HepG2 (cell line): ENCODE measurements around the gene BICDL1. TPM values are rescaled to one million over a fixed set of nuclear protein-coding genes. Genes with fewer than 3 reads are reported as not detected.

ENCODE experiments used
- HHEX ChIP-seq: IDR thresholded peaks from 2 replicates; pipeline ENCODE4 v1.6.1; 2016; ENCODE audit warnings: control low read depth
- HOXA9 ChIP-seq: sonication (generic); formaldehyde crosslinking; IDR thresholded peaks from 2 replicates; pipeline ENCODE4 v1.8.1; 2022; ENCODE audit warnings: missing genetic modification reagents, mild to moderate bottlenecking, moderate library complexity, borderline replicate concordance
- JDP2 ChIP-seq: sonication (generic); formaldehyde crosslinking; IDR thresholded peaks from 2 replicates; pipeline ENCODE4 v1.8.1; 2022; ENCODE audit warnings: missing genetic modification reagents, borderline replicate concordance
- MED1 ChIP-seq: sonication (generic); formaldehyde crosslinking; IDR thresholded peaks from 2 replicates; pipeline ENCODE4 v1.4.0; 2020; ENCODE audit warnings: missing genetic modification reagents
- MEIS1 ChIP-seq: sonication (generic); formaldehyde crosslinking; IDR thresholded peaks from 2 replicates; pipeline ENCODE4 v1.9.0; 2021; ENCODE audit warnings: mild to moderate bottlenecking, missing genetic modification reagents, moderate library complexity, borderline replicate concordance
- NFE2 ChIP-seq: sonication (generic); formaldehyde crosslinking; IDR thresholded peaks from 2 replicates; pipeline ENCODE4 v1.4.0; 2020; ENCODE audit warnings: missing genetic modification reagents
- NFE2L2 ChIP-seq: fragments of 150-350 bp; IDR thresholded peaks from 2 replicates; pipeline ENCODE4 v1.6.1; 2014; ENCODE audit warnings: low read length
- NPAS2 ChIP-seq: sonication (generic); formaldehyde crosslinking; IDR thresholded peaks from 2 replicates; pipeline ENCODE4 v1.8.0; 2022; ENCODE audit warnings: mild to moderate bottlenecking, missing genetic modification reagents, borderline replicate concordance
- RARG ChIP-seq: sonication (generic); formaldehyde crosslinking; IDR thresholded peaks from 2 replicates; pipeline ENCODE4 v1.4.0; 2020; ENCODE audit warnings: low read depth, mild to moderate bottlenecking, missing genetic modification reagents
- RBAK ChIP-seq: sonication (generic); formaldehyde crosslinking; IDR thresholded peaks from 2 replicates; pipeline ENCODE4 v1.5.1; 2020; ENCODE audit warnings: mild to moderate bottlenecking, missing genetic modification reagents
- RBM22 ChIP-seq: fragments of 200-400 bp; formaldehyde crosslinking; optimal IDR thresholded peaks from 2 replicates; pipeline ENCODE3; 2017; ENCODE audit warnings: mild to moderate bottlenecking, low read length, moderate library complexity
- SMAD1 ChIP-seq: sonication (generic); formaldehyde crosslinking; IDR thresholded peaks from 2 replicates; pipeline ENCODE4 v1.4.0; 2020; ENCODE audit warnings: missing genetic modification reagents, low read depth, mild to moderate bottlenecking, borderline replicate concordance
- SMARCC2 ChIP-seq: fragments of 450-650 bp; IDR thresholded peaks from 2 replicates; pipeline ENCODE4 v1.6.1; 2017; ENCODE audit warnings: antibody characterized with exemption, mild to moderate bottlenecking
- ZNF333 ChIP-seq: sonication (generic); formaldehyde crosslinking; IDR thresholded peaks from 2 replicates; pipeline ENCODE4 v1.4.0; 2020; ENCODE audit warnings: mild to moderate bottlenecking, missing genetic modification reagents, borderline replicate concordance
- ZNF547 ChIP-seq: sonication (generic); formaldehyde crosslinking; IDR thresholded peaks from 2 replicates; pipeline ENCODE4 v1.5.1; 2020; ENCODE audit warnings: mild to moderate bottlenecking, missing genetic modification reagents
- ZNF605 ChIP-seq: sonication (generic); formaldehyde crosslinking; IDR thresholded peaks from 2 replicates; pipeline ENCODE4 v1.8.0; 2022; ENCODE audit warnings: mild to moderate bottlenecking, missing genetic modification reagents
- ZNF678 ChIP-seq: sonication (generic); formaldehyde crosslinking; IDR thresholded peaks from 2 replicates; pipeline ENCODE4 v1.4.0; 2020; ENCODE audit warnings: mild to moderate bottlenecking, missing genetic modification reagents
- ZZZ3 ChIP-seq: sonication (generic); formaldehyde crosslinking; IDR thresholded peaks from 2 replicates; pipeline ENCODE4 v1.4.0; 2020; ENCODE audit warnings: missing genetic modification reagents, mild to moderate bottlenecking, borderline replicate concordance
- polyA plus RNA-seq, 8 experiments: library from polyadenylated mRNA; depleted of rRNA in 3 of 8; stranded (reverse) in 7 of 8; unstranded in 1 of 8; fragments of >200 nt; fragmentation: Illumina TruSeq in 4 of 8; extraction: Trizol in 4 of 8; gene quantifications; 2 replicates each; pipeline versions ENCODE4 v1.2.1 to v1.2.3, GENCODE V29; 2011 to 2016; ENCODE audit warnings: low read depth in 4 of 8, missing spikeins in 1 of 8, mixed read lengths in 1 of 8; ENCODE audit not compliant: insufficient read depth in 1 of 8
- total RNA-seq, 5 experiments: library from RNA; depleted of rRNA; stranded (reverse); fragments of >200 nt; fragmentation: Illumina TruSeq; extraction: Trizol; gene quantifications; 2 replicates each; pipeline ENCODE4 v1.2.3, GENCODE V29; 2016; ENCODE audit warnings: low read depth in 1 of 5
- TF ChIP-seq, protein P1 (sequence below), 2 experiments: fragments of 450-650 bp in 1 of 2; sonication (generic) in 1 of 2; formaldehyde crosslinking; IDR thresholded peaks; 2 replicates each; pipeline versions ENCODE4 v1.5.0 to v1.8.0; 2020 to 2022; ENCODE audit warnings: mild to moderate bottlenecking in 1 of 2, missing genetic modification reagents in 1 of 2
- TF ChIP-seq, protein P2 (sequence below): sonication (generic); IDR thresholded peaks from 2 replicates; pipeline ENCODE4 v1.6.1; 2016; ENCODE audit warnings: low read depth, borderline replicate concordance
- TF ChIP-seq, protein P3 (sequence below): sonication (generic); formaldehyde crosslinking; IDR thresholded peaks from 2 replicates; pipeline ENCODE4 v1.9.0; 2021; ENCODE audit warnings: mild to moderate bottlenecking, missing genetic modification reagents
- TF ChIP-seq, protein P4 (sequence below): sonication (generic); formaldehyde crosslinking; IDR thresholded peaks from 2 replicates; pipeline ENCODE4 v1.4.0; 2020; ENCODE audit warnings: mild to moderate bottlenecking, missing genetic modification reagents

Gene BICDL1
- total and polyA plus RNA-seq, 2 of the 13 experiments (the other 11 are each of a cell fraction or from before 2014, with no cell fraction given), result 3.6 to 9.7 TPM

DNA sequence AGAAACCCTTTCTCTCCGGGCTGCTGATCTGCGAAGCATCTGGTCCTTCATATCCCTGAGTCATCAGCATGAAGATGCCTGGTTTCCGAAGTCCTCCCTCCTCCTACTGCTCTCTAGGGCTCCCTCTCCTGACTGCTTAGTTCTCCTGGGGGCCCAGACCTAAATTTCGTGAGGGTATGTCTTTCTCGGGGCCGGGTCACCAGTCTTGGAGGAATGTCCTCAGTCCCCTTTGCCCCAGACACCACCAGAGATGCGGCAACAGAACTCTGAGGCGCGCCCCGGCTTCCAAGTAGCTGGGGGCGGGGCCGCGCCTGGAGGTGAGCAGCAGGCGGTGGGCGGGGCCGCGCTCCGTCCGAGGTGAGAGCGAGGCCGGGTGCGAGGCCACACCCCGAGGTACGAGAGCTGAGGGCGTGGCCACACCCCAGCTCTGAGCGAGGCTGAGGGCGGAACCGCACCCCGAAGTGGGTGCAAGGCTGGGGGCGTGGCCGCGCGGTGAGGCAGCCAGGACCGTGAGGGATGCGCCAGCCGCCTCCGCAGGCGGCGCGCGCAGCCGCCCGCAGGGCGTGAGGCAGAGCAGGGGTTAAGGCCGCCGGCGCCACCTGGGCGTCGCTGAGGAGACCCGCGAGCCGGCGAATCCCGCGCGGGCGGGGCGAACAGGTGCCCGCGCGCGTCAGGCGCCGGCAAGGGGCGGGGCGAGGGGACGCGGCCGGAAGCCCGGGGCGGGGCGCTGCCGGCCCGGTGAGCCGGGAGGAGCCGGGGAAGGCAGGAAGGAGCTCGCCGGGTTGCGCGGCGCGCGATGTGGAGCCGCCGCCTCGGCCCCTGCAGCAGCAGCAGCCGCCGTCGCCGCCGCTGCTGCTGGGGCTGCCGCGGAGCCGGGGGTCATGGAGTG, at the start of gene BICDL1 (continued):
- TF ChIP-seq NFE2L2 (no peak), NFE2 (CRISPR knock-in tag) (peak; percentile 9; the same call in 1 of the 2 replicates), RBAK (CRISPR knock-in tag) (no peak), SMAD1 (CRISPR knock-in tag) (no peak), ZNF333 (no peak), RARG (CRISPR knock-in tag) (no peak), HHEX (CRISPR knock-in tag) (no peak), RBM22 (no peak), ZZZ3 (CRISPR knock-in tag) (no peak), JDP2 (CRISPR knock-in tag) (no peak), ZNF547 (CRISPR knock-in tag) (no peak), SMARCC2 (no peak), MED1 (no peak), MEIS1 (CRISPR knock-in tag) (no peak), ZNF678 (CRISPR knock-in tag) (no peak), NPAS2 (CRISPR knock-in tag) (no peak), HOXA9 (CRISPR knock-in tag) (no peak), ZNF605 (CRISPR knock-in tag) (no peak)
- TF ChIP-seq, protein P1, sequence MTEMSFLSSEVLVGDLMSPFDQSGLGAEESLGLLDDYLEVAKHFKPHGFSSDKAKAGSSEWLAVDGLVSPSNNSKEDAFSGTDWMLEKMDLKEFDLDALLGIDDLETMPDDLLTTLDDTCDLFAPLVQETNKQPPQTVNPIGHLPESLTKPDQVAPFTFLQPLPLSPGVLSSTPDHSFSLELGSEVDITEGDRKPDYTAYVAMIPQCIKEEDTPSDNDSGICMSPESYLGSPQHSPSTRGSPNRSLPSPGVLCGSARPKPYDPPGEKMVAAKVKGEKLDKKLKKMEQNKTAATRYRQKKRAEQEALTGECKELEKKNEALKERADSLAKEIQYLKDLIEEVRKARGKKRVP (CRISPR knock-in tag; IDR thresholded peaks at IDR 0.05), result no peak
- TF ChIP-seq, protein P2, sequence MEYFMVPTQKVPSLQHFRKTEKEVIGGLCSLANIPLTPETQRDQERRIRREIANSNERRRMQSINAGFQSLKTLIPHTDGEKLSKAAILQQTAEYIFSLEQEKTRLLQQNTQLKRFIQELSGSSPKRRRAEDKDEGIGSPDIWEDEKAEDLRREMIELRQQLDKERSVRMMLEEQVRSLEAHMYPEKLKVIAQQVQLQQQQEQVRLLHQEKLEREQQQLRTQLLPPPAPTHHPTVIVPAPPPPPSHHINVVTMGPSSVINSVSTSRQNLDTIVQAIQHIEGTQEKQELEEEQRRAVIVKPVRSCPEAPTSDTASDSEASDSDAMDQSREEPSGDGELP, result no peak; the same call in 1 of the 2 replicates
- TF ChIP-seq, protein P3, sequence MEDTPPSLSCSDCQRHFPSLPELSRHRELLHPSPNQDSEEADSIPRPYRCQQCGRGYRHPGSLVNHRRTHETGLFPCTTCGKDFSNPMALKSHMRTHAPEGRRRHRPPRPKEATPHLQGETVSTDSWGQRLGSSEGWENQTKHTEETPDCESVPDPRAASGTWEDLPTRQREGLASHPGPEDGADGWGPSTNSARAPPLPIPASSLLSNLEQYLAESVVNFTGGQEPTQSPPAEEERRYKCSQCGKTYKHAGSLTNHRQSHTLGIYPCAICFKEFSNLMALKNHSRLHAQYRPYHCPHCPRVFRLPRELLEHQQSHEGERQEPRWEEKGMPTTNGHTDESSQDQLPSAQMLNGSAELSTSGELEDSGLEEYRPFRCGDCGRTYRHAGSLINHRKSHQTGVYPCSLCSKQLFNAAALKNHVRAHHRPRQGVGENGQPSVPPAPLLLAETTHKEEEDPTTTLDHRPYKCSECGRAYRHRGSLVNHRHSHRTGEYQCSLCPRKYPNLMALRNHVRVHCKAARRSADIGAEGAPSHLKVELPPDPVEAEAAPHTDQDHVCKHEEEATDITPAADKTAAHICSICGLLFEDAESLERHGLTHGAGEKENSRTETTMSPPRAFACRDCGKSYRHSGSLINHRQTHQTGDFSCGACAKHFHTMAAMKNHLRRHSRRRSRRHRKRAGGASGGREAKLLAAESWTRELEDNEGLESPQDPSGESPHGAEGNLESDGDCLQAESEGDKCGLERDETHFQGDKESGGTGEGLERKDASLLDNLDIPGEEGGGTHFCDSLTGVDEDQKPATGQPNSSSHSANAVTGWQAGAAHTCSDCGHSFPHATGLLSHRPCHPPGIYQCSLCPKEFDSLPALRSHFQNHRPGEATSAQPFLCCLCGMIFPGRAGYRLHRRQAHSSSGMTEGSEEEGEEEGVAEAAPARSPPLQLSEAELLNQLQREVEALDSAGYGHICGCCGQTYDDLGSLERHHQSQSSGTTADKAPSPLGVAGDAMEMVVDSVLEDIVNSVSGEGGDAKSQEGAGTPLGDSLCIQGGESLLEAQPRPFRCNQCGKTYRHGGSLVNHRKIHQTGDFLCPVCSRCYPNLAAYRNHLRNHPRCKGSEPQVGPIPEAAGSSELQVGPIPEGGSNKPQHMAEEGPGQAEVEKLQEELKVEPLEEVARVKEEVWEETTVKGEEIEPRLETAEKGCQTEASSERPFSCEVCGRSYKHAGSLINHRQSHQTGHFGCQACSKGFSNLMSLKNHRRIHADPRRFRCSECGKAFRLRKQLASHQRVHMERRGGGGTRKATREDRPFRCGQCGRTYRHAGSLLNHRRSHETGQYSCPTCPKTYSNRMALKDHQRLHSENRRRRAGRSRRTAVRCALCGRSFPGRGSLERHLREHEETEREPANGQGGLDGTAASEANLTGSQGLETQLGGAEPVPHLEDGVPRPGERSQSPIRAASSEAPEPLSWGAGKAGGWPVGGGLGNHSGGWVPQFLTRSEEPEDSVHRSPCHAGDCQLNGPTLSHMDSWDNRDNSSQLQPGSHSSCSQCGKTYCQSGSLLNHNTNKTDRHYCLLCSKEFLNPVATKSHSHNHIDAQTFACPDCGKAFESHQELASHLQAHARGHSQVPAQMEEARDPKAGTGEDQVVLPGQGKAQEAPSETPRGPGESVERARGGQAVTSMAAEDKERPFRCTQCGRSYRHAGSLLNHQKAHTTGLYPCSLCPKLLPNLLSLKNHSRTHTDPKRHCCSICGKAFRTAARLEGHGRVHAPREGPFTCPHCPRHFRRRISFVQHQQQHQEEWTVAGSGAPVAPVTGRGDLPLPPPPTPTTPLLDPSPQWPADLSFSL (CRISPR knock-in tag), result no peak
- TF ChIP-seq, protein P4, sequence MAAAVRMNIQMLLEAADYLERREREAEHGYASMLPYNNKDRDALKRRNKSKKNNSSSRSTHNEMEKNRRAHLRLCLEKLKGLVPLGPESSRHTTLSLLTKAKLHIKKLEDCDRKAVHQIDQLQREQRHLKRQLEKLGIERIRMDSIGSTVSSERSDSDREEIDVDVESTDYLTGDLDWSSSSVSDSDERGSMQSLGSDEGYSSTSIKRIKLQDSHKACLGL, result no peak
